ENCODE results near the gene TAS2R41.

- no peak for TF ChIP-seq EZH2 (IDR thresholded peaks at IDR 0.05; ENCODE audit: borderline replicate concordance, low read length)
- no peak for TF ChIP-seq CTCF (conservative IDR thresholded peaks at IDR 0.05 in 1 of 2, IDR thresholded peaks at IDR 0.05 in 1 of 2; ENCODE audit: extremely low read depth in 1 of 2, insufficient read depth in 1 of 2, low read depth in 1 of 2, low read length in 2 of 2)
Observed at GRCh38 chr7:143495851-143496250, 18.2 kb downstream of the TAS2R41 start.
